ENCODE measurements around the gene XXYLT1.

XXYLT1 gene

GRCh38 chr3:195247863-195248189, 23.1 kb downstream of the XXYLT1 start:
- Histone ChIP-seq H3K36me3 (ENCODE audit: control insufficient read depth, low read length) (no peaks in the 10 kb centered on the region), H3K27me3 (ENCODE audit: control insufficient read depth, low read length) (no peaks in the 10 kb centered on the region), H3K27ac (ENCODE audit: low read depth, low read length) (no peak overlapping the region), H3K4me2 (ENCODE audit: low read length) (no peak overlapping the region), H3F3A (ENCODE audit: control insufficient read depth, insufficient read depth) (no peaks in the 10 kb centered on the region), H4K20me1 (ENCODE audit: control insufficient read depth, insufficient read depth, low read depth, low read length) (0 out of 2 replicates have a peak, but pooled peaks cover 4% of the 10 kb centered on the region), H3K4me3 (ENCODE audit: low read length) (no peak overlapping the region), H3K4me1 (ENCODE audit: control insufficient read depth, low read length) (no peaks in the 10 kb centered on the region), H3K9me3 (ENCODE audit: control insufficient read depth, insufficient read depth, low read length) (no peaks in the 10 kb centered on the region), H3K79me2 (ENCODE audit: control insufficient read depth, low read length) (peaks cover 26% of the 10 kb centered on the region), H3K9me2 (replicated peaks; ENCODE audit: control insufficient read depth, low read length) (no peaks in the 10 kb centered on the region)
- TF ChIP-seq CTCF (IDR thresholded peaks at IDR 0.05; ENCODE audit: low read depth, low read length, poor library complexity, severe bottlenecking) (no peak), EZH2phosphoT487 (IDR thresholded peaks at IDR 0.05; ENCODE audit: borderline replicate concordance, low read length) (no peak)

- H3K4me3 ChIP-seq (ENCODE audit: low read length) = no peak overlapping the region
- H3K79me2 ChIP-seq (ENCODE audit: control insufficient read depth, low read length) = peaks cover 23% of the 10 kb centered on the region
- H3F3A ChIP-seq (ENCODE audit: control insufficient read depth, insufficient read depth) = no peaks in the 10 kb centered on the region
- 0 out of 2 replicates have a peak, but pooled peaks cover 4% of the 10 kb centered on the region for H4K20me1 ChIP-seq (ENCODE audit: control insufficient read depth, insufficient read depth, low read depth, low read length)
- TF ChIP-seq CTCF (IDR thresholded peaks at IDR 0.05; ENCODE audit: low read depth, low read length, poor library complexity, severe bottlenecking) (no peak), EZH2phosphoT487 (IDR thresholded peaks at IDR 0.05; ENCODE audit: borderline replicate concordance, low read length) (no peak)
- no peaks in the 10 kb centered on the region for H3K36me3 ChIP-seq (ENCODE audit: control insufficient read depth, low read length)
- no peaks in the 10 kb centered on the region for H3K9me3 ChIP-seq (ENCODE audit: control insufficient read depth, insufficient read depth, low read length)
- H3K27ac ChIP-seq (ENCODE audit: low read depth, low read length) = no peak overlapping the region
- H3K4me2 ChIP-seq (ENCODE audit: low read length) = no peak overlapping the region
- H3K27me3 ChIP-seq (ENCODE audit: control insufficient read depth, low read length) = no peaks in the 10 kb centered on the region
- H3K9me2 ChIP-seq (replicated peaks; ENCODE audit: control insufficient read depth, low read length) = no peaks in the 10 kb centered on the region
- H3K4me1 ChIP-seq (ENCODE audit: control insufficient read depth, low read length) = no peaks in the 10 kb centered on the region
Measured at GRCh38 chr3:195247086-195247862, 23.7 kb downstream of the XXYLT1 start.

- H3K27ac ChIP-seq (ENCODE audit: low read depth, low read length) = no peak overlapping the region
- H4K20me1 ChIP-seq (ENCODE audit: control insufficient read depth, insufficient read depth, low read depth, low read length) = no peaks in the 10 kb centered on the region
- no peaks in the 10 kb centered on the region for H3K4me1 ChIP-seq (ENCODE audit: control insufficient read depth, low read length)
- H3K4me3 ChIP-seq (ENCODE audit: low read length) = no peak overlapping the region
- no peaks in the 10 kb centered on the region for H3K27me3 ChIP-seq (ENCODE audit: control insufficient read depth, low read length)
- no peaks in the 10 kb centered on the region for H3F3A ChIP-seq (ENCODE audit: control insufficient read depth, insufficient read depth)
- no peaks in the 10 kb centered on the region for H3K9me2 ChIP-seq (replicated peaks; ENCODE audit: control insufficient read depth, low read length)
- no peak overlapping the region for H3K4me2 ChIP-seq (ENCODE audit: low read length)
- H3K9me3 ChIP-seq (ENCODE audit: control insufficient read depth, insufficient read depth, low read length) = no peaks in the 10 kb centered on the region
- TF ChIP-seq EZH2phosphoT487 (IDR thresholded peaks at IDR 0.05; ENCODE audit: borderline replicate concordance, low read length) (no peak), CTCF (IDR thresholded peaks at IDR 0.05; ENCODE audit: low read depth, low read length, poor library complexity, severe bottlenecking) (no peak)
- H3K36me3 ChIP-seq (ENCODE audit: control insufficient read depth, low read length) = no peaks in the 10 kb centered on the region
- peaks cover 18% of the 10 kb centered on the region for H3K79me2 ChIP-seq (ENCODE audit: control insufficient read depth, low read length)
Measured at GRCh38 chr3:195246581-195246995, 24.4 kb downstream of the XXYLT1 start.

All from DOHH2 (cell line).